K562 (cell line): Measurements from ENCODE around the gene CASTOR1. TPM values are rescaled to one million over a fixed set of nuclear protein-coding genes. Genes with fewer than 3 reads are reported as not detected.

Experiments
- MYNN ChIP-seq, 2 experiments: sonication (generic); formaldehyde crosslinking in 1 of 2; IDR thresholded peaks; 2 replicates each; pipeline versions ENCODE4 v1.5.0 to v1.6.1; 2016 to 2020; ENCODE audit warnings: antibody characterized with exemption in 1 of 2, missing genetic modification reagents in 1 of 2
- polyA plus RNA-seq, 8 experiments: library from polyadenylated mRNA; depleted of rRNA in 4 of 8; stranded (reverse) in 5 of 8; unstranded in 3 of 8; fragments of >200 nt; fragmentation: Nextera tagmentation in 2 of 8; fragmentation: Illumina TruSeq in 1 of 8; extraction: Ambion mirVana in 2 of 8; extraction: Trizol in 1 of 8; gene quantifications; 2 replicates each; pipeline versions ENCODE4 v1.2.1 to v1.2.3, GENCODE V29; 2011 to 2014; ENCODE audit warnings: inconsistent platforms in 1 of 8, missing spikeins in 1 of 8
- total RNA-seq, 7 experiments: library from RNA; depleted of rRNA in 6 of 7; stranded (reverse); fragments of >200 nt in 6 of 7; fragmentation: Illumina TruSeq in 2 of 7; extraction: Trizol in 2 of 7; gene quantifications; 2 replicates each; pipeline versions ENCODE4 v1.2.1 to v1.2.3, GENCODE V29; 2011 to 2021; ENCODE audit warnings: low replicate concordance in 1 of 7
- TF ChIP-seq, protein P1 (sequence below), 2 experiments: fragments of 450-650 bp; IDR thresholded peaks; 2 replicates each; pipeline ENCODE4 v1.6.1; 2018; ENCODE audit warnings: mild to moderate bottlenecking in 2 of 2, low read depth in 1 of 2; ENCODE audit not compliant: partially characterized antibody in 2 of 2

The CASTOR1 gene
- total and polyA plus RNA-seq, 9 of the 15 experiments (the other 6 are each of a cell fraction or from before 2014, with no cell fraction given): 0.35 to 2.6 (median 1.1) TPM

DNA sequence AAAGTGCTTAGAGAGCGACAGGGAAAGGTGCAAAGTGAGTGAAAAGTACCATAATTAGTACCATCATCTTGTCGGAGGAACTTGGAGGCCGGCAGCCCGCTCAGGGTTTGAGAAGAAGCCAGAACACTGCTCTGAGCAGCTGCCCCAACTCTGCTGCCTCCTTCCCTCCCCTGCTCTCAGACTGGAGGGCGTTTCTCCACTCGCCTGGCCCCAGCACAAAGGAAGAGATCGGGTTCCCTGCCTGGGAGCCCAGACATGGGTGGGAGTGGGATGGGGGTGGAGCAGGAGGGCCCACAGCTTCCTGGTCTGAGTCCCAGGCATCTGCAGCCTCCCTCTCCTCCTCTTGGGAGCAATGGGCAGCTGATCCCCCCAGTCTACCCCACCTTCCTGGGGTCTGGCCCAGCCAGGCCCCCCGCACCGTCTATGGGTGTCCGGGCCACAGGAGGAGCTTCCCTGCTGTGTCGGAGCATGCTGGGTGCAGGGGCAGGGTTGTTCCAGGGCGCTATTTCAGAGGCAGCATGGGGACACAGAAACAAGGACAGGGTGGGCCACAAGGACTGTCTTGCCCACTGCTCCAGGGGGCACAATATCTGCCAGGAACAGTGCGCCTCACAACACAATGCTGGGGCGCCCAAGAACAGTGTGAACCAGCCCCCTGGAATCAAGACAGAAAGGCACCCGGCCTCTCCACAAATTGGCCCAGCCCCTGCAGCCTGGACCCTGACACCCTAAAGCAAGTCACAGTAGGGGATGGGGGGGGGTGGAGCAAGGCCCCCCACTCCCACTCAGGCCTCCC lies 47.5 kb downstream of the CASTOR1 start (continued):
- TF ChIP-seq, protein P1, sequence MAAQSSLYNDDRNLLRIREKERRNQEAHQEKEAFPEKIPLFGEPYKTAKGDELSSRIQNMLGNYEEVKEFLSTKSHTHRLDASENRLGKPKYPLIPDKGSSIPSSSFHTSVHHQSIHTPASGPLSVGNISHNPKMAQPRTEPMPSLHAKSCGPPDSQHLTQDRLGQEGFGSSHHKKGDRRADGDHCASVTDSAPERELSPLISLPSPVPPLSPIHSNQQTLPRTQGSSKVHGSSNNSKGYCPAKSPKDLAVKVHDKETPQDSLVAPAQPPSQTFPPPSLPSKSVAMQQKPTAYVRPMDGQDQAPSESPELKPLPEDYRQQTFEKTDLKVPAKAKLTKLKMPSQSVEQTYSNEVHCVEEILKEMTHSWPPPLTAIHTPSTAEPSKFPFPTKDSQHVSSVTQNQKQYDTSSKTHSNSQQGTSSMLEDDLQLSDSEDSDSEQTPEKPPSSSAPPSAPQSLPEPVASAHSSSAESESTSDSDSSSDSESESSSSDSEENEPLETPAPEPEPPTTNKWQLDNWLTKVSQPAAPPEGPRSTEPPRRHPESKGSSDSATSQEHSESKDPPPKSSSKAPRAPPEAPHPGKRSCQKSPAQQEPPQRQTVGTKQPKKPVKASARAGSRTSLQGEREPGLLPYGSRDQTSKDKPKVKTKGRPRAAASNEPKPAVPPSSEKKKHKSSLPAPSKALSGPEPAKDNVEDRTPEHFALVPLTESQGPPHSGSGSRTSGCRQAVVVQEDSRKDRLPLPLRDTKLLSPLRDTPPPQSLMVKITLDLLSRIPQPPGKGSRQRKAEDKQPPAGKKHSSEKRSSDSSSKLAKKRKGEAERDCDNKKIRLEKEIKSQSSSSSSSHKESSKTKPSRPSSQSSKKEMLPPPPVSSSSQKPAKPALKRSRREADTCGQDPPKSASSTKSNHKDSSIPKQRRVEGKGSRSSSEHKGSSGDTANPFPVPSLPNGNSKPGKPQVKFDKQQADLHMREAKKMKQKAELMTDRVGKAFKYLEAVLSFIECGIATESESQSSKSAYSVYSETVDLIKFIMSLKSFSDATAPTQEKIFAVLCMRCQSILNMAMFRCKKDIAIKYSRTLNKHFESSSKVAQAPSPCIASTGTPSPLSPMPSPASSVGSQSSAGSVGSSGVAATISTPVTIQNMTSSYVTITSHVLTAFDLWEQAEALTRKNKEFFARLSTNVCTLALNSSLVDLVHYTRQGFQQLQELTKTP (IDR thresholded peaks at IDR 0.05; ENCODE audit: low read depth in 1 of 2, partially characterized antibody in 2 of 2): no peak
- TF ChIP-seq MYNN (IDR thresholded peaks at IDR 0.05) (no peak), MYNN (CRISPR knock-in tag; IDR thresholded peaks at IDR 0.05) (no peak)
